B cell (primary cell): ENCODE results near the gene SUZ12. TPM values are rescaled to one million over a fixed set of nuclear protein-coding genes. Genes with fewer than 3 reads are reported as not detected.
"Not testable (repeated sequence)": the region's sequence is repeated elsewhere in the genome, so short reads cannot be mapped to it uniquely, and the experiment has no call there.

Experiments used
- ATAC-seq: fragments of 200-7000 bp; cut with Tn5 transposase; one replicate; pipeline ENCODE4 v1.10.0; 2021; ENCODE audit warnings: low read depth, mild to moderate bottlenecking, moderate number of reproducible peaks, moderate library complexity
- CTCF ChIA-PET: fragments of 350-600 bp; sonication (Branson Sonifier 250); formaldehyde crosslinking; loops from one replicate; lab custom pipeline; 2021; ENCODE audit warnings: antibody characterized with exemption, inconsistent platforms; lab: Charles Lee
- POLR2A ChIA-PET: fragments of 350-600 bp; sonication (Branson Sonifier 250); formaldehyde crosslinking; loops from one replicate; lab custom pipeline; 2021; ENCODE audit warnings: antibody characterized with exemption; lab: Charles Lee
- DNase-seq: peaks from one replicate; pipeline ENCODE4 v3.0.0; 2013
- H2AFZ ChIP-seq: 2 replicates; pipeline ENCODE4 v1.6.1; 2012; ENCODE audit warnings: mild to moderate bottlenecking, low read depth, low read length; ENCODE audit not compliant: insufficient read depth, poor library complexity, severe bottlenecking
- H3K27ac ChIP-seq, 2 donors: 1 replicate in 1 of 2; 2 replicates in 1 of 2; pipeline ENCODE4 v1.5.1; 2012 to 2013; ENCODE audit warnings: low read length in 2 of 2, mild to moderate bottlenecking in 2 of 2, moderate library complexity in 1 of 2
- H3K27me3 ChIP-seq, 4 experiments: fragments of 200-600 bp in 1 of 4; sonication (generic) in 1 of 4; replicated peaks in 1 of 4; 1 replicate in 2 of 4; 2 replicates in 2 of 4; pipeline versions ENCODE4 v1.6.1 to v1.7.0; 2013 to 2016; ENCODE audit warnings: low read length in 3 of 4, mild to moderate bottlenecking in 2 of 4, mixed read lengths in 1 of 4, moderate library complexity in 1 of 4; ENCODE audit not compliant: insufficient read depth in 4 of 4, control insufficient read depth in 3 of 4; ENCODE audit errors: control extremely low read depth in 1 of 4
- H3K36me3 ChIP-seq, 2 experiments: replicated peaks in 1 of 2; 1 replicate in 1 of 2; 2 replicates in 1 of 2; pipeline versions ENCODE4 v1.6.1 to v1.7.1; 2013; ENCODE audit warnings: low read length in 1 of 2; ENCODE audit not compliant: insufficient read depth in 2 of 2, control insufficient read depth in 1 of 2; ENCODE audit errors: control extremely low read depth in 1 of 2, extremely low read depth in 1 of 2
- H3K4me1 ChIP-seq, 2 donors: fragments of 200-600 bp in 1 of 2; sonication (generic) in 1 of 2; 1 replicate in 1 of 2; 2 replicates in 1 of 2; pipeline versions ENCODE4 v1.5.1 to v1.6.1; 2013 to 2017; ENCODE audit warnings: low read length in 2 of 2; ENCODE audit not compliant: control insufficient read depth in 2 of 2, insufficient read depth in 2 of 2
- H3K4me2 ChIP-seq: replicated peaks from 2 replicates; pipeline ENCODE3; 2012; ENCODE audit warnings: mild to moderate bottlenecking, low read depth, low read length; ENCODE audit not compliant: poor library complexity, severe bottlenecking
- H3K4me3 ChIP-seq, 5 experiments: fragments of 200-600 bp in 1 of 5; sonication (generic) in 1 of 5; 1 replicate in 3 of 5; 2 replicates in 2 of 5; pipeline versions ENCODE4 v1.5.1 to v1.7.0; 2011 to 2016; ENCODE audit warnings: low read length in 4 of 5, mild to moderate bottlenecking in 4 of 5, low read depth in 2 of 5, control low read depth in 1 of 5, moderate library complexity in 1 of 5; ENCODE audit not compliant: insufficient read depth in 1 of 5; ENCODE audit errors: control extremely low read depth in 1 of 5, extremely low read depth in 1 of 5
- H3K79me2 ChIP-seq: fragments of 200-600 bp; sonication (generic); one replicate; pipeline ENCODE4 v1.6.0; 2016; ENCODE audit warnings: low read length; ENCODE audit not compliant: control insufficient read depth, insufficient read depth
- H3K9ac ChIP-seq: fragments of 200-600 bp; sonication (generic); 2 replicates; pipeline ENCODE4 v1.6.1; 2017; ENCODE audit warnings: mild to moderate bottlenecking, low read length, moderate library complexity
- H3K9me3 ChIP-seq, 3 donors: one replicate each; pipeline versions ENCODE4 v1.6.1 to v1.7.1; 2013; ENCODE audit warnings: low read length in 2 of 3; ENCODE audit not compliant: control insufficient read depth in 2 of 3, insufficient read depth in 1 of 3; ENCODE audit errors: control extremely low read depth in 1 of 3
- H4K20me1 ChIP-seq: 2 replicates; pipeline ENCODE4 v1.6.0; 2012; ENCODE audit warnings: mild to moderate bottlenecking, low read length; ENCODE audit not compliant: insufficient read depth, control insufficient read depth, poor library complexity, severe bottlenecking
- H3K27ac Mint-ChIP-seq: one replicate; pipeline ENCODE4 v1.8.0; 2021; ENCODE audit warnings: mixed read lengths
- H3K27me3 Mint-ChIP-seq: one replicate; pipeline ENCODE4 v1.8.0; 2021; ENCODE audit warnings: mixed read lengths
- H3K4me1 Mint-ChIP-seq: one replicate; pipeline ENCODE4 v1.8.0; 2021; ENCODE audit warnings: mixed read lengths
- H3K4me3 Mint-ChIP-seq: one replicate; pipeline ENCODE4 v1.8.0; 2021; ENCODE audit warnings: mixed read lengths
- H3K9me3 Mint-ChIP-seq: one replicate; pipeline ENCODE4 v1.8.0; 2022; ENCODE audit warnings: mixed read lengths; ENCODE audit not compliant: insufficient read depth
- EZH2 ChIP-seq: IDR thresholded peaks from 2 replicates; pipeline ENCODE4 v1.6.1; 2012; ENCODE audit warnings: borderline replicate concordance, low read depth, mild to moderate bottlenecking, moderate library complexity, low read length; ENCODE audit not compliant: insufficient read depth, poor library complexity, severe bottlenecking
- WGBS: methylation state at CpG from one replicate; pipeline ENCODE4 v1.1.5; 2013; ENCODE audit warnings: missing lambda C conversion rate; ENCODE audit not compliant: insufficient coverage; 5-methylcytosine and 5-hydroxymethylcytosine counted together
- intact Hi-C: fragments of 100-400 bp; cut with micrococcal nuclease; formaldehyde crosslinking; loops from one replicate; pipeline ENCODE4 v1.10.0; 2022
- polyA plus RNA-seq: library from polyadenylated mRNA; depleted of rRNA; stranded (reverse); fragments of >200 nt; gene quantifications from 2 replicates; pipeline ENCODE4 v1.2.3, GENCODE V29; 2012
- total RNA-seq, 2 donors: library from RNA; stranded (reverse); fragments of 120-200 nt in 1 of 2; gene quantifications; 1 replicate in 1 of 2; 2 replicates in 1 of 2; pipeline versions ENCODE4 v1.2.3 to v1.2.4, GENCODE V29; 2013 to 2022
- TF ChIP-seq, protein P1 (sequence below): fragments of 200-600 bp; IDR thresholded peaks from one replicate; pipeline ENCODE4 v1.8.0; 2022; ENCODE audit warnings: antibody characterized with exemption, mild to moderate bottlenecking

Gene SUZ12
- total and polyA plus RNA-seq, 2 donors (not counting 1 experiment from before 2014, with no cell fraction given) = 13.2 to 34.6 TPM

DNA sequence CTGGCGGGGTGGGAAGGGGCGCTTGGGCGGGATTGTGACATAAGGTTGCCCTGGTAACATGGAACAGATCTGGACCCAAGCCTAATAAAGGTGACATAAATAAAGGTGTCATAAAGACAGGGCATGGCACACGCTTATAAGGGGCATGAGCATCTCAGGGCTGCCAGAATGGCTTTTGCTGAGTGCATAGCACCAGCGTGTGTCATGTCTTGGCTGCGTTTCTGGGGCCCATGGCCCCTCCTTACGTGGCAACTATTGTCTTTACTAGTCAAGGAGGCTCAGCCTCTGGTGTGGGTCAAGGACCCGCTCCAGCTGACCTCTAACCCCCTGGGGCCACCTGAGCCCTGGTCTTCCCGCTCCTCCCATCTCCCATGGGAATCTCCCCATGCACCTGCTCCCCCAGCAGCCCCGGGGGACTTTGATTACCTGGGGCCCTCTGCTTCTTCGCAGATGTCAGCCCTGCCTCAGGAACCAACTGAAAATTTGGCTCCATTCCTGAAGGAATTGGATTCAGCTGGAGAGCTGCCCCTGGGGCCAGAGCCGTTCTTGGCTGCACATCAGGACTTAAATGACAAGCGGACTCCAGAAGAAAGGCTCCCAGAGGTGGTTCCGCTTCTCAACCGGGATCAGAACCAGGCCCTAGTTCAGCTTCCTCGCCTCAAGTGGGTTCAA is 84.3 kb downstream of the SUZ12 start:
- Histone ChIP-seq H3K4me1 (peaks cover 0 to 3% of the 10 kb centered on the region in 2 donors), H2AFZ (no peak overlapping the region), H3K9me3 (no peaks in the 10 kb centered on the region), H3K36me3 (peaks cover 0 to 5% of the 10 kb centered on the region in 2 experiments), H3K4me3 (no peak overlapping the region), H3K27me3 (no peaks in the 10 kb centered on the region), H3K27ac (no peak overlapping the region), H4K20me1 (no peaks in the 10 kb centered on the region), H3K9ac (no peak overlapping the region), H3K79me2 (no peaks in the 10 kb centered on the region), H3K4me2 (no peak overlapping the region)
- POLR2A ChIA-PET = no interaction called here
- intact Hi-C loops = no loop called here
- 97% methylated on average over 16 of the region's 16 CpGs for WGBS
- no peaks in the 10 kb centered on the region for H3K9me3 Mint-ChIP-seq
- CTCF ChIA-PET = no interaction called here
- ATAC-seq = no peak
- no peak for DNase-seq
- H3K27me3 Mint-ChIP-seq = no peaks in the 10 kb centered on the region
- peaks cover 5% of the 10 kb centered on the region for H3K4me1 Mint-ChIP-seq
- H3K4me3 Mint-ChIP-seq = no peak overlapping the region
- TF ChIP-seq, protein P1, sequence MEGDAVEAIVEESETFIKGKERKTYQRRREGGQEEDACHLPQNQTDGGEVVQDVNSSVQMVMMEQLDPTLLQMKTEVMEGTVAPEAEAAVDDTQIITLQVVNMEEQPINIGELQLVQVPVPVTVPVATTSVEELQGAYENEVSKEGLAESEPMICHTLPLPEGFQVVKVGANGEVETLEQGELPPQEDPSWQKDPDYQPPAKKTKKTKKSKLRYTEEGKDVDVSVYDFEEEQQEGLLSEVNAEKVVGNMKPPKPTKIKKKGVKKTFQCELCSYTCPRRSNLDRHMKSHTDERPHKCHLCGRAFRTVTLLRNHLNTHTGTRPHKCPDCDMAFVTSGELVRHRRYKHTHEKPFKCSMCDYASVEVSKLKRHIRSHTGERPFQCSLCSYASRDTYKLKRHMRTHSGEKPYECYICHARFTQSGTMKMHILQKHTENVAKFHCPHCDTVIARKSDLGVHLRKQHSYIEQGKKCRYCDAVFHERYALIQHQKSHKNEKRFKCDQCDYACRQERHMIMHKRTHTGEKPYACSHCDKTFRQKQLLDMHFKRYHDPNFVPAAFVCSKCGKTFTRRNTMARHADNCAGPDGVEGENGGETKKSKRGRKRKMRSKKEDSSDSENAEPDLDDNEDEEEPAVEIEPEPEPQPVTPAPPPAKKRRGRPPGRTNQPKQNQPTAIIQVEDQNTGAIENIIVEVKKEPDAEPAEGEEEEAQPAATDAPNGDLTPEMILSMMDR = no peak
- TF ChIP-seq EZH2 = no peak
- no peak overlapping the region for H3K27ac Mint-ChIP-seq

DNA sequence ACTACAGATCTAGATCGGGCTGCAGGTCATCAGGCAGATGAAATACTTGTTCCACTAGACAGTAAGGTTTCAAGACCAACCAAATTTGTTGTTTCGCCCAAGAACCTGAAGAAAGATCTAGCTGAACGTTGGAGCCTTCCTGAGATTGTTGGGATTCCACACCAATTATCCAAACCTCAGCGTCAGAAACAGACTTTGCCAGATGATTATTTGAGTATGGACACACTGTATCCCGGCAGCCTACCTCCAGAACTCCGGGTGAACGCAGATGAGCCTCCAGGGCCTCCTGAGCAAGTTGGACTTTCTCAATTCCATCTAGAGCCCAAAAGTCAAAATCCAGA is 84.8 kb downstream of the SUZ12 start:
- Histone ChIP-seq H4K20me1 (no peaks in the 10 kb centered on the region), H3K4me2 (no peak overlapping the region), H3K27me3 (no peaks in the 10 kb centered on the region), H3K9ac (no peak overlapping the region), H2AFZ (no peak overlapping the region), H3K79me2 (no peaks in the 10 kb centered on the region), H3K36me3 (peaks cover 0 to 5% of the 10 kb centered on the region in 2 experiments), H3K27ac (no peak overlapping the region), H3K4me3 (no peak overlapping the region), H3K9me3 (no peaks in the 10 kb centered on the region), H3K4me1 (no peaks in the 10 kb centered on the region)
- 98% methylated on average over 6 of the region's 7 CpGs for WGBS
- TF ChIP-seq EZH2 = no peak
- TF ChIP-seq, protein P1 = no peak
- H3K27ac Mint-ChIP-seq = no peak overlapping the region
- intact Hi-C loops = no loop called here
- POLR2A ChIA-PET = no interaction called here
- no peak for DNase-seq
- ATAC-seq = no peak
- peaks cover under 1% of the 10 kb centered on the region for H3K4me1 Mint-ChIP-seq
- CTCF ChIA-PET = no interaction called here
- no peaks in the 10 kb centered on the region for H3K27me3 Mint-ChIP-seq
- H3K4me3 Mint-ChIP-seq = no peak overlapping the region
- no peaks in the 10 kb centered on the region for H3K9me3 Mint-ChIP-seq

DNA sequence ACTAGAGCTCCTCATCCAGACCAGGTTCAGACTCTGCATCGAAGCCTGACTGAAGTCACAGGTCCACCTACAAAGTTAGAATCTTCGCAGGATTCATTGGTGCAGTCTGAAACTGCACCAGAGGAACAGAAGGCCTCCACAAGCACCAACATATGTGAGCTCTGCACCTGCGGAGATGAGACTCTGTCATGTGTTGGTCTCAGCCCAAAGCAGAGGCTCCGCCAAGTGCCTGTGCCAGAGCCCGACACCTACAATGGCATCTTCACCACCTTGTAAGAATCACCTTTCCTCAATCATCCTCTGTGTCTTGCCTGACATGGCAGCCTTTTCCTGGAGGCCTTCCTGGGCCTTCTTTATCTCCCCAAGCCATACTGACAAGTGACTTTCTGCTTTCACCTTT is 85.7 kb downstream of the SUZ12 start:
- DNase-seq, H3K27me3 ChIP-seq, H3K4me1 Mint-ChIP-seq, H3K9me3 Mint-ChIP-seq, H2AFZ ChIP-seq, H3K79me2 ChIP-seq, intact Hi-C loops, H3K27me3 Mint-ChIP-seq, POLR2A ChIA-PET, H3K4me3 ChIP-seq, H3K4me1 ChIP-seq, H3K9me3 ChIP-seq, H3K4me2 ChIP-seq, H3K4me3 Mint-ChIP-seq, ATAC-seq, H3K9ac ChIP-seq, CTCF ChIA-PET, H4K20me1 ChIP-seq, H3K36me3 ChIP-seq, H3K27ac Mint-ChIP-seq, H3K27ac ChIP-seq: not testable (repeated sequence)
- WGBS = 100% methylated on average over 2 of the region's 5 CpGs
